ENCODE results near the gene MXD4.

MXD4 gene

GRCh38 chr4:2261853-2262144 is at the start of gene MXD4:
Gene MXD4, minus strand, starts transcription at chr4:2262109. Its CDS starts 129 bp downstream, at chr4:2261980.
- no peak for DNase-seq (ENCODE audit: extremely low read depth, insufficient read length)
- no peak for TF ChIP-seq CTCF (IDR thresholded peaks at IDR 0.05; ENCODE audit: insufficient read depth, low read length, poor library complexity, severe bottlenecking)
- Histone ChIP-seq H3K36me3 (ENCODE audit: control insufficient read depth, insufficient read depth, low read length) (peaks cover 11% of the 10 kb centered on the region), H3K4me3 (replicated peaks; ENCODE audit: low read depth, low read length) (peak within 1 kb of the TSS; percentile 83), H3K27me3 (replicated peaks; ENCODE audit: control insufficient read depth, insufficient read depth, low read length) (no peaks in the 10 kb centered on the region)

GRCh38 chr4:2306773-2307410 is 45.0 kb upstream of the MXD4 start:
- DNase-seq (ENCODE audit: extremely low read depth, insufficient read length) = no peak

GRCh38 chr4:2305766-2306501 is 44.0 kb upstream of the MXD4 start:
- Histone ChIP-seq H3K27me3 (replicated peaks; ENCODE audit: control insufficient read depth, insufficient read depth, low read length) (no peaks in the 10 kb centered on the region), H3K4me3 (replicated peaks; ENCODE audit: low read depth, low read length) (no peak overlapping the region), H3K36me3 (ENCODE audit: control insufficient read depth, insufficient read depth, low read length) (no peaks in the 10 kb centered on the region)
- no peak for DNase-seq (ENCODE audit: extremely low read depth, insufficient read length)
- TF ChIP-seq CTCF (IDR thresholded peaks at IDR 0.05; ENCODE audit: insufficient read depth, low read length, poor library complexity, severe bottlenecking) = no peak

More at GRCh38 chr4:2306773-2307410, 45.0 kb upstream of the MXD4 start:
- Histone ChIP-seq H3K27me3 (replicated peaks; ENCODE audit: control insufficient read depth, insufficient read depth, low read length) (no peaks in the 10 kb centered on the region), H3K36me3 (ENCODE audit: control insufficient read depth, insufficient read depth, low read length) (no peaks in the 10 kb centered on the region), H3K4me3 (replicated peaks; ENCODE audit: low read depth, low read length) (no peak overlapping the region)
- TF ChIP-seq CTCF (IDR thresholded peaks at IDR 0.05; ENCODE audit: insufficient read depth, low read length, poor library complexity, severe bottlenecking) = no peak

DNA sequence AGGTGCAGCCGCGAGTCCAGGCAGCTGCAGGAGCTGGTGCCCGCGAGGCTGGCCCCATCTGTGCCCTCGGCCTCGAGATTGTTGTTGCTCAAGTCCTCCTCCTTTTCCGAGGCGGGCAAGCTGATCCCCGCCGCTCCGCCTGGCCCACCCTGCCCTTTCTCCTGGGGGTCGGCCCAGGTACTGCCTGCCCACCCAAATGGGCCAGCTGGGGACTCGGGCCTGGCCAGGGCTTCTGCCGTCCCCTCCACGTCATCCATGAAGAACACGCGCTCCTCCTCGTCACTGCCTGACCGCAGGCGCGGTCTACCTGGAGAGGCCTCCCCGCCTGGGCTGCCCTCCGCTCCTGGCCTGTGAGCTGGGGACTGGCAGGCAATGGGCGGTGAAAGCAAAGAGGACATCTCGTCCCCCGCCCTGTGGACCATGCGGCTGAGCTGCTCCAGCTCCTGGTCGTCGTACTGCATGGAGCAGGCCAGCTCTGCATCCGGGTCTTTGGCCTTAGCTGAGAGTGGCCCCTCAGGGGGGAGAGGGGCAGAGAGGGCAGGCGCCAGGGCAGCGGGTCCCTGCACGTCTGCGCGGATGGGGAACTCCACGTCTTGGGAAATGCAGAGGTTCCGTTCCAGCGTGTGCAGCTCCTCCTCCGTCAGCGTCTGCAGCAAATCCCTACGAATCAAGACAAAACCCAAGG is 43.1 kb upstream of the MXD4 start:
- DNase-seq (ENCODE audit: extremely low read depth, insufficient read length) = no peak
- Histone ChIP-seq H3K4me3 (replicated peaks; ENCODE audit: low read depth, low read length) (no peak overlapping the region), H3K27me3 (replicated peaks; ENCODE audit: control insufficient read depth, insufficient read depth, low read length) (no peaks in the 10 kb centered on the region), H3K36me3 (ENCODE audit: control insufficient read depth, insufficient read depth, low read length) (no peaks in the 10 kb centered on the region)
- TF ChIP-seq CTCF (IDR thresholded peaks at IDR 0.05; ENCODE audit: insufficient read depth, low read length, poor library complexity, severe bottlenecking) = no peak

DNA sequence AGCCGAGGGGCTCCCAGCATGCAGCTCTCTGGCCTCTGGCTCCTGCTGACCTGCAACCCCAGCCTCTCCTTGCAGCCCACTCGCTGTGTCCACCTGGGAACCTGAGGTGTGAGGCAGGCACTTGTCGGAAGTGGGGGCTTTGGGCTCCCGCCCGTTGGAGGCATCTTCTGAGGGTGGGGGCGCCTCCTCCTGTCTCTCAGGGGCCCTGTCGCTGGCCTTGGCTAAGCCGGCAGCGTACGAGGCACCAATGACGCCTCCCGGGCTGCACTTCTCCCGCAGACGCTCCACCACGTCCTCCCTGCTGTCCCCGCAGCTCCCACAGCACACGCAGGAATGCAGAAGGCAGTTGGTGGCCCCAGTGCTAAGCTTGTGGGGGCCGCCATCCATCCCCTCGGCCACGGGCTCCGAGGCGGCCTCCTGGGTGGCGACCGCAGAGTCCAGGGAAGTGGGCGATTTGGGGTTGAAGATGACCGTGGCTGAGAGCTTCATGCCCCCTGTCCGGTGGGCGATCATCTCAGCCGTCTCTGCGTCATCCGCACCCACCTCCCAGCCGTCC is 42.5 kb upstream of the MXD4 start:
- no peak for TF ChIP-seq CTCF (IDR thresholded peaks at IDR 0.05; ENCODE audit: insufficient read depth, low read length, poor library complexity, severe bottlenecking)
- Histone ChIP-seq H3K4me3 (replicated peaks; ENCODE audit: low read depth, low read length) (no peak overlapping the region), H3K36me3 (ENCODE audit: control insufficient read depth, insufficient read depth, low read length) (no peaks in the 10 kb centered on the region), H3K27me3 (replicated peaks; ENCODE audit: control insufficient read depth, insufficient read depth, low read length) (no peaks in the 10 kb centered on the region)
- no peak for DNase-seq (ENCODE audit: extremely low read depth, insufficient read length)

Data from GM06990 (cell line).